Muscle layer of duodenum (tissue), 2 donors: ENCODE results near the gene RCBTB2.

ENCODE experiments used
- H3K27ac ChIP-seq: one replicate; pipeline ENCODE4 v1.7.0; 2013; ENCODE audit warnings: mild to moderate bottlenecking, low read length
- H3K27me3 ChIP-seq: one replicate; pipeline ENCODE4 v1.7.0; 2013; ENCODE audit warnings: low read depth, mild to moderate bottlenecking, control low read depth, low read length
- H3K36me3 ChIP-seq, 2 donors: one replicate each; pipeline ENCODE4 v1.7.0; 2013; ENCODE audit warnings: low read length in 2 of 2, control low read depth in 1 of 2, mild to moderate bottlenecking in 1 of 2; ENCODE audit not compliant: insufficient read depth in 2 of 2, control insufficient read depth in 1 of 2
- H3K4me1 ChIP-seq, 2 donors: one replicate each; pipeline ENCODE4 v1.7.0; 2013; ENCODE audit warnings: low read length in 2 of 2, mild to moderate bottlenecking in 2 of 2, control low read depth in 1 of 2, moderate library complexity in 1 of 2; ENCODE audit not compliant: insufficient read depth in 2 of 2, control insufficient read depth in 1 of 2
- H3K4me3 ChIP-seq, 2 donors: one replicate each; pipeline ENCODE4 v1.7.0; 2013; ENCODE audit warnings: low read length in 2 of 2, low read depth in 1 of 2, mild to moderate bottlenecking in 1 of 2
- H3K9me3 ChIP-seq, 2 donors: one replicate each; pipeline ENCODE4 v1.7.0; 2013; ENCODE audit warnings: low read length in 2 of 2, control low read depth in 1 of 2, mild to moderate bottlenecking in 1 of 2; ENCODE audit not compliant: control insufficient read depth in 1 of 2
- donor health status: healthy.

The RCBTB2 gene

GRCh38 chr13:48539550-48539949 is 6.7 kb upstream of the RCBTB2 start:
- no peaks in the 10 kb centered on the region for H3K9me3 ChIP-seq
- H3K4me3 ChIP-seq: no peak overlapping the region
- no peaks in the 10 kb centered on the region for H3K27me3 ChIP-seq
- H3K27ac ChIP-seq: no peak overlapping the region
- H3K4me1 ChIP-seq: peaks cover 6 to 12% of the 10 kb centered on the region in 2 donors
- no peaks in the 10 kb centered on the region for H3K36me3 ChIP-seq

- peaks cover under 1 to 5% of the 10 kb centered on the region in 2 donors for H3K4me1 ChIP-seq
These were observed 3.9 kb upstream of the RCBTB2 start for GRCh38 chr13:48536621-48537250.

GRCh38 chr13:48535766-48536165 is 2.9 kb upstream of the RCBTB2 start:
- no peaks in the 10 kb centered on the region for H3K27me3 ChIP-seq
- peaks cover 5 to 6% of the 10 kb centered on the region in 2 donors for H3K4me1 ChIP-seq
- no peaks in the 10 kb centered on the region for H3K9me3 ChIP-seq
- H3K36me3 ChIP-seq: no peaks in the 10 kb centered on the region
- no peak overlapping the region for H3K4me3 ChIP-seq
- no peak overlapping the region for H3K27ac ChIP-seq

More at GRCh38 chr13:48536621-48537250, 3.9 kb upstream of the RCBTB2 start:
- Histone ChIP-seq H3K4me3 (no peak overlapping the region), H3K27ac (no peak overlapping the region), H3K36me3 (no peaks in the 10 kb centered on the region), H3K27me3 (no peaks in the 10 kb centered on the region), H3K9me3 (no peaks in the 10 kb centered on the region)

- H3K27me3 ChIP-seq: no peaks in the 10 kb centered on the region
- no peaks in the 10 kb centered on the region for H3K36me3 ChIP-seq
- no peak overlapping the region for H3K27ac ChIP-seq
- no peaks in the 10 kb centered on the region for H3K9me3 ChIP-seq
- no peak overlapping the region for H3K4me3 ChIP-seq
- peaks cover 5 to 6% of the 10 kb centered on the region in 2 donors for H3K4me1 ChIP-seq
These were observed 2.1 kb upstream of the RCBTB2 start for GRCh38 chr13:48534911-48535501.

GRCh38 chr13:48533961-48534600 is 1.2 kb upstream of the RCBTB2 start:
- Histone ChIP-seq H3K36me3 (no peaks in the 10 kb centered on the region), H3K27me3 (no peaks in the 10 kb centered on the region), H3K27ac (peak overlapping the region; percentile 99), H3K4me1 (peaks cover 5 to 6% of the 10 kb centered on the region in 2 donors), H3K9me3 (no peaks in the 10 kb centered on the region), H3K4me3 (no peak overlapping the region)

- Histone ChIP-seq H3K9me3 (no peaks in the 10 kb centered on the region), H3K4me1 (peaks cover 5 to 6% of the 10 kb centered on the region in 2 donors), H3K27ac (peak overlapping the region; percentile 99)
These were observed 699 bp downstream of the RCBTB2 start for GRCh38 chr13:48532256-48532505.

GRCh38 chr13:48531416-48532255 is 1.2 kb downstream of the RCBTB2 start:
- H3K36me3 ChIP-seq: no peaks in the 10 kb centered on the region
- no peaks in the 10 kb centered on the region for H3K9me3 ChIP-seq
- H3K27me3 ChIP-seq: no peaks in the 10 kb centered on the region
- H3K4me1 ChIP-seq: peaks cover 5 to 6% of the 10 kb centered on the region in 2 donors
- peak overlapping the region; percentile 99 for H3K27ac ChIP-seq
- H3K4me3 ChIP-seq: peak overlapping the region; percentile 83 to 98

More at GRCh38 chr13:48532256-48532505, 699 bp downstream of the RCBTB2 start:
- Histone ChIP-seq H3K27me3 (no peaks in the 10 kb centered on the region), H3K4me3 (peak overlapping the region; percentile 83 to 98), H3K36me3 (no peaks in the 10 kb centered on the region)

- H3K4me3 ChIP-seq: no peak overlapping the region
- no peaks in the 10 kb centered on the region for H3K9me3 ChIP-seq
- H3K36me3 ChIP-seq: no peaks in the 10 kb centered on the region
- H3K27me3 ChIP-seq: no peaks in the 10 kb centered on the region
- H3K4me1 ChIP-seq: peaks cover 5 to 6% of the 10 kb centered on the region in 2 donors
- peak overlapping the region; percentile 99 for H3K27ac ChIP-seq
These were observed 2.0 kb downstream of the RCBTB2 start for GRCh38 chr13:48530833-48531232.

GRCh38 chr13:48528720-48529119 is 4.2 kb downstream of the RCBTB2 start:
- H3K27ac ChIP-seq: no peak overlapping the region
- H3K4me1 ChIP-seq: peaks cover 5 to 6% of the 10 kb centered on the region in 2 donors
- H3K36me3 ChIP-seq: no peaks in the 10 kb centered on the region

GRCh38 chr13:48527955-48528354 is 4.9 kb downstream of the RCBTB2 start:
- no peaks in the 10 kb centered on the region for H3K36me3 ChIP-seq
- peaks cover 0 to 6% of the 10 kb centered on the region in 2 donors for H3K4me1 ChIP-seq
- no peak overlapping the region for H3K27ac ChIP-seq
- no peaks in the 10 kb centered on the region for H3K9me3 ChIP-seq
- H3K4me3 ChIP-seq: no peak overlapping the region
- H3K27me3 ChIP-seq: no peaks in the 10 kb centered on the region

More at GRCh38 chr13:48528720-48529119, 4.2 kb downstream of the RCBTB2 start:
- no peaks in the 10 kb centered on the region for H3K27me3 ChIP-seq
- no peak overlapping the region for H3K4me3 ChIP-seq
- H3K9me3 ChIP-seq: no peaks in the 10 kb centered on the region

- Histone ChIP-seq H3K27me3 (no peaks in the 10 kb centered on the region), H3K4me1 (peaks cover 0 to under 1% of the 10 kb centered on the region in 2 donors), H3K36me3 (no peaks in the 10 kb centered on the region), H3K9me3 (no peaks in the 10 kb centered on the region), H3K4me3 (no peak overlapping the region), H3K27ac (no peak overlapping the region)
These were observed 6.6 kb downstream of the RCBTB2 start for GRCh38 chr13:48526286-48526685.
